GM10847 (cell line): ENCODE results near the gene SIDT1.

Experiments used
- POLR2A ChIP-seq: IDR thresholded peaks from 2 replicates; pipeline ENCODE4 v1.6.1; 2011; ENCODE audit not compliant: insufficient read length; ENCODE audit errors: extremely low read depth

The SIDT1 gene

DNA sequence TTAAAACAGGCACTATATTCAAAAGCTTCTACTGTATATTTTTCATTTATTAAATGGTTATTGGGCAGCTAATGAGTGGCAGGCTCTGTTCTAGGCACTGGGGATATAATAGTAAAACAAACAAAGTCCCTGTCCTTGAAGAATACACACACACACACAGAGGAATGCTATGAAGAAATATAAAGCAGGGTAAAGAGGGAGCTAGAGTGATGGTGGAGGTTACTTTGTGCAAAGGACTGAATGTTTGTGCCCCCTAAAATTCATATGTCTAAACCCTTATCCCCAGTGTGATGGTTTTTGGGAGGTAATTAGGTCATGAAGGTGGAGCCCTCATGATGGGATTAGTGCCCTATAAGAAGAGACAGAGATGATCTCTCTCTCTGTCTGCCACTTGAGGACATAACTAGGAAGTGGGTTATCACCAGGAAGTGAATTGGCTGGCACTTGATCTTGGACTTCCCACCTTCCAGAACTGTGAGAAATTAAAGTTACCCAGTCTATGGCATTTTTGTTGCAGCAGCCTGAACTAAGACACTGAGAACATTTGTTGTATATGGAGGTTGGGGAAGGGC is 132.3 kb downstream of the SIDT1 start:
- no peak for TF ChIP-seq POLR2A

DNA sequence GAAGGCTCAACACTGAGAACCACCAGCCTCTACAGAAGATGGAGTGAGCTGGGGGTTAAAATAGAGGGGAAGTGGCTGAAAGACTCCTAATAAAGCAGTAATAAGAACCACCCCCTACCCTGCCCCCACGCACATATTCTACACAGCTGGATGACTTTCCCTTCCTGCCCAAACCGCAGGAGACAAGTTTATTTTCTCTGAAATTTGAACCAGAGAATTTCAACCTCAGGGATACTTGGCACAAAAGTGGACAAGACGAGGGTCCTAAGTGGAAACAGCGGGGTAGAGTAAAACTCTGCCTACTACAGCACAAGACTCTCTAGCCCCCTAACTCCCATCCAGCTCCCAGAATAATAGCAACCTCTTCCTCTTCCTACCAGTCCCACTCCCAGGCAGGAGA is 135.7 kb downstream of the SIDT1 start:
- TF ChIP-seq POLR2A = no peak

DNA sequence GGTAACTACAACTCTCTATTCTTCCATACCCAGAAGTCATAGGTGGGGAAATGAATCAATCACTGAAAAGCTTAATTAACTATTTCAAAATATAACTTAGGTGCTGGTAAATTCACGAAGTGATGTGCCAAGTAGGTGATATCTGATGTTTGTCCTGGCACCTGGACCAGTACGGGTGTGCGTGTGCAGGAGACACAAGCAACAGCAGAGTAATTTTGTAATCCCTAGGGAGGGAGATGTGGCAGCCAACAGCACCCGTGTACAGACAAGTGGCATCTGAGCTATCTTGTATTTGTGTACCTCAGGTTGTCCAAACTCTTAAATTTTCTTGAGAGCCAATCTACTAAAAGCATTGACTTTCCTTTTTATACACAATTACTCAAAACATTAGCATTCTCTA is 141.2 kb downstream of the SIDT1 start:
- TF ChIP-seq POLR2A = no peak

DNA sequence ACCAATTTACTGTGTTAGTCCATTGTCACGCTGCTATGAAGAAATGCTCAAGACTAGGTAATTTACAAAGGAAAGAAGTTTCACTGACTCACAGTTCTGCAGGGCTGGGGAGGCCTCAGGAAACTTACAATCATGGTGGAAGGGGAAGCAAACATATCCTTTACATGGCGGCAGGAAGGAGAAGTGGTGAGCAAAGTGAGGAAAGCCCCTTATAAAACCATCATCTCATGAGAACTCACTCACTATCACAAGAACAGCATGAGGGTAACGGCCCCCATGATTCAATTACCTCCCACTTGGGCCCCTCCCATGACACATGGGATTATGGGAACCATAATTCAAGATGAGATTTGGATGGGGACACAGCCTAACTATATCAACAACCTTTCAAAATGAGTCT is 143.9 kb downstream of the SIDT1 start:
- no peak for TF ChIP-seq POLR2A

DNA sequence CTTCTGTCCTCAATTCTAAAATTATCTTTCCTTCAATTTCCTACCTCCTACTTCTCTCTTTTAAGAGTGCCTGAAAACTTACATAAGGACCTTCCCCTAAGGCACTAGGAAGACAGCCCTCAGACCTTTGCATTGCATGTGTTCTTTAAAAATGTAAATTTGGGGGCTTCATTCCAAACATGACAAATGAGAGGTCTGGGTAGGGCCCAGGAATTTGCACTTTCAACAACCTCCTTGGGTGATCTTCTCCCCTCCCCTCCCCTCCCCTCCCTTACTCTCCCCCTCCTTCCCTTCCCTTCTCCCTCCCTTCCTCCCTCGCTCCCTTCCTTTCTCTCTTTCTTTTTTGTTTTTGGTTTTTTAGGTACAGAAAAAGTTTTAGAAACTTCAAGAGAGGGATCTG is 145.4 kb downstream of the SIDT1 start:
- no peak for TF ChIP-seq POLR2A

DNA sequence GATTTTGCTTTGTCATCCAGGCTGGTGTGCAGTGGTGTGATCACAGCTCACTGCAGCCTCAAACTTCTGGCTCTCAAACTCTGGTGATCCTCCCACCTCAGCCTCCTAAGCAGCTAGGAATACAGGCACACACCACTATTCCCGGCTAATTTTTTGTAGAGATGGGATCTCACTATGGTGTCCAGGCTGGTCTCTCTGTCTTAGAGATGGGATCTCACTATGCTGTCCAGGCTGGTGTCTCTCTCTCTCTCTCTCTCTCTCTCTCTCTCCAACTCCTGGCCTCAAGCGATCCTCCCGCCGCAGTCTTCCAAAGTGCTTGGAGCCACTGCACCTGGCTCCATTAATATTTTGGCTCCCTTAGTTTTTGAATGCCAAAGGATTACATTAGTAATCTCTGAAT is 146.4 kb downstream of the SIDT1 start:
- TF ChIP-seq POLR2A = no peak
